ENCODE data around the gene SESTD1. TPM values are rescaled to one million over a fixed set of nuclear protein-coding genes. Genes with fewer than 3 reads are reported as not detected.
A peak's percentile ranks its signal among the peaks of the same experiment; 100 is the strongest.

The SESTD1 gene
- polyA plus RNA-seq, 1 experiment, result 16.5 TPM

- ChIA-PET POLR2A (no interaction called here), CTCF (interaction anchor here (1.3 kb wide), 2 partner anchors 10 to 22 kb away, joined by 3 to 5 read pairs; no protein-coding TSS in a partner anchor)
- Histone ChIP-seq H3K4me3 (ENCODE audit: low read depth, low read length) (no peak overlapping the region), H3K36me3 (ENCODE audit: control insufficient read depth, insufficient read depth, low read length) (peaks cover 2% of the 10 kb centered on the region), H3K27me3 (ENCODE audit: control insufficient read depth, insufficient read depth, low read length) (no peaks in the 10 kb centered on the region)
- TF ChIP-seq CTCF (IDR thresholded peaks at IDR 0.05; ENCODE audit: insufficient read depth, low read depth, low read length), result no peak
- DNase-seq (ENCODE audit: low read depth), result no peak
Measured at GRCh38 chr2:179107737-179108136, 156.9 kb downstream of the SESTD1 start.

DNA sequence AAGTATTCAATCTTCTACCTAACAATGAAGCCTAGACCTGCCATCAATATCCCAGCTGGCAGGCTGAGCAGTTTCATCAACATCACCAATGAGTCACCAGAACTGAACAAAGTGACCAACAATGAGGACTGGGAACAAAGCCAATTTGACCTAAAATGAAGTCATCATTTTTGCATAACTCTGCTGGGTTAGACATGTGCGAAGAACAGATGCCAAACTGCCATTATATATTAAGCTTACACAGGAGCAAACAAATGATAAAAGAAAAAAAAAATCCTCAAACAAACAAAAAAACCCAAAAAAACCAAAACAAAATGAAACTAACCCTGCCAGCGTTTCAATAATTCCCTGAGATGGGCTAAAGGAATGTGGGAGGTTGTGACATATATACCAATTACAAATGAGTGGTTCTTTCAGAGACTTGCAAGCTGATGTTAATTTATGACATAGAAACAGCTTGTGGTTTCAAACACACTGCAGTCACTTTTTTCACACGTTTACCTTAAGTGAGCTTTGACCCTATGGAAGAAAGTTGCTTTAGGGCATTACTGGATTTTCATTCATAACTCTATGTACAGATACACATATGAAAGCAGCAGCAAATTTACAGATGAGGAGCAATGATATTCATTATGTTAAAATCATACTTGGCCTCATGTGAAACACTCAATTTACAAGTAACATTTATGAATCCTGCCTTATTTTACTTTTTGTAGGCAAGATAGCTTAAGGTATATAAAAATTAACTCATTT is 157.8 kb downstream of the SESTD1 start:
- POLR2A ChIA-PET, result no interaction called here
- peaks cover 2% of the 10 kb centered on the region; the same call in 1 of the 2 replicates for H3K36me3 ChIP-seq (ENCODE audit: control insufficient read depth, insufficient read depth, low read length)
- no peak for TF ChIP-seq CTCF (IDR thresholded peaks at IDR 0.05; ENCODE audit: insufficient read depth, low read depth, low read length)
- CTCF ChIA-PET, result interaction anchor here (1.3 kb wide), 2 partner anchors 11 to 23 kb away, joined by 3 to 5 read pairs; no protein-coding TSS in a partner anchor
- DNase-seq (ENCODE audit: low read depth), result peak; percentile 78
- H3K27me3 ChIP-seq (ENCODE audit: control insufficient read depth, insufficient read depth, low read length), result no peaks in the 10 kb centered on the region
- H3K4me3 ChIP-seq (ENCODE audit: low read depth, low read length), result no peak overlapping the region

GRCh38 chr2:179106342-179106675 is 158.3 kb downstream of the SESTD1 start:
- no peak for TF ChIP-seq CTCF (IDR thresholded peaks at IDR 0.05; ENCODE audit: insufficient read depth, low read depth, low read length)
- ChIA-PET CTCF (interaction anchor here (1.3 kb wide), 1 partner anchor 23 kb away, joined by 3 read pairs; no protein-coding TSS in a partner anchor), POLR2A (no interaction called here)
- DNase-seq (ENCODE audit: low read depth), result no peak
- Histone ChIP-seq H3K36me3 (ENCODE audit: control insufficient read depth, insufficient read depth, low read length) (peaks cover 2% of the 10 kb centered on the region; the same call in 1 of the 2 replicates), H3K27me3 (ENCODE audit: control insufficient read depth, insufficient read depth, low read length) (no peaks in the 10 kb centered on the region), H3K4me3 (ENCODE audit: low read depth, low read length) (no peak overlapping the region)

DNA sequence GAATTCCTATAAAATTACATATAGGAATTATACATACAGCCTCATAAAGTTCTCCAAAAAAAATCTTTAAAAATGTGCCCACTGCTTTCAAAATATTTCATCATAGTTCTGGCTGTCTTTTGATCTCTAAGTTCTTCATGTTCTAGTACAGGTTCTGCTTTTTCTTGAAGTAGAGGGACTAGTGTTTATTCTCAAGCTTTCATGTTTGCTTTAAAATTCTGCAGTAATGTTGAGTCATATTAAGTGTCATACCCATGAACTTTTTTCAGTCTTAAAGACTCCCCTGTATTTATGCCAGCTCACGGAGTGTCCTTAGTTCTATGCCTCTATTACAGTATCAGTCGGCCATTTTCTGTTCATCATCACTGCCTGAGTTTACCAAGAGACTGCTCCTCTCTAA is 159.9 kb downstream of the SESTD1 start:
- ChIA-PET CTCF (interaction anchor here (0.5 to 1.3 kb wide), 2 partner anchors 25 to 123 kb away, joined by 3 to 4 read pairs; no protein-coding TSS in a partner anchor), POLR2A (no interaction called here)
- H3K36me3 ChIP-seq (ENCODE audit: control insufficient read depth, insufficient read depth, low read length), result peaks cover 2% of the 10 kb centered on the region; the same call in 1 of the 2 replicates
- TF ChIP-seq CTCF (IDR thresholded peaks at IDR 0.05; ENCODE audit: insufficient read depth, low read depth, low read length), result no peak
- no peak overlapping the region for H3K4me3 ChIP-seq (ENCODE audit: low read depth, low read length)
- no peak for DNase-seq (ENCODE audit: low read depth)
- no peaks in the 10 kb centered on the region for H3K27me3 ChIP-seq (ENCODE audit: control insufficient read depth, insufficient read depth, low read length)

DNA sequence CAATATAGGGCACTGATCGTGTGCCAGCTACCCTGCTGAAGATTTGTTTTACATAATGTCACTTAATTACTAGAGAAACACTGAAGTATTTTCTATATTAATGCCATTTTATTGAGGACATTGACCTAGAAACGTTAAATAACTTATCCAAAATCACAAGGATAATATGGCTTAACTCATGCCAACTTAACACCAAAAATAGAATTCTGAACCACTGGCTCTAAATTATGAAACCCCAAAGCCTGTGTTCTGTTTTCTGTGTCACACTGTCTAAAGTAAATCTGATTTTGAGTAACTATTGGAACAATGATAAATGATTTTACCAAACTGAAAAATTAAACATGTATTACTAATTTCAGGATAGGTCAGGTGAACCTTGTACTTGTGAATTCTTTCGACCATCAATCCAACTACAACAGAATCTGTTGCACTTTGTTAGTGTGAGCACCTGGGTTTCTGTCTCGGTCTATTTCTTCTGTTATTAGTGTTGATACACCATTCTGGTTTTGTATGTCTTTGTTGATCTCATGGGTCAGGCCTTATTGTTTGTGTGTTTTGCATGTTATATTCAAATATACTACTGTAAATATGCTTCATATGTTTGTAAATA is 166.4 kb downstream of the SESTD1 start:
- Histone ChIP-seq H3K36me3 (ENCODE audit: control insufficient read depth, insufficient read depth, low read length) (no peaks in the 10 kb centered on the region), H3K4me3 (ENCODE audit: low read depth, low read length) (no peak overlapping the region), H3K27me3 (ENCODE audit: control insufficient read depth, insufficient read depth, low read length) (no peaks in the 10 kb centered on the region)
- CTCF ChIA-PET, result no interaction called here
- TF ChIP-seq CTCF (IDR thresholded peaks at IDR 0.05; ENCODE audit: insufficient read depth, low read depth, low read length), result no peak
- POLR2A ChIA-PET, result no interaction called here
- no peak for DNase-seq (ENCODE audit: low read depth)
